Endothelial cell (in vitro differentiated cells): ENCODE data around the gene CARNS1. TPM values are rescaled to one million over a fixed set of nuclear protein-coding genes. Genes with fewer than 3 reads are reported as not detected.

Experiments used
- DNase-seq: peaks from one replicate; pipeline ENCODE4 v3.0.0; 2021; ENCODE audit warnings: low spot score
- H3K27ac Mint-ChIP-seq: one replicate; pipeline ENCODE4 v1.8.0; 2021; ENCODE audit warnings: mixed read lengths, inconsistent platforms; ENCODE audit not compliant: unreplicated experiment
- H3K27me3 Mint-ChIP-seq: one replicate; pipeline ENCODE4 v1.8.0; 2021; ENCODE audit warnings: mild to moderate bottlenecking, moderate library complexity, mixed read lengths, inconsistent platforms; ENCODE audit not compliant: unreplicated experiment
- H3K36me3 Mint-ChIP-seq: one replicate; pipeline ENCODE4 v1.8.0; 2021; ENCODE audit warnings: mild to moderate bottlenecking, low read depth, mixed read lengths, inconsistent platforms; ENCODE audit not compliant: unreplicated experiment
- H3K4me1 Mint-ChIP-seq: one replicate; pipeline ENCODE4 v1.8.0; 2021; ENCODE audit warnings: mild to moderate bottlenecking, mixed read lengths, inconsistent platforms; ENCODE audit not compliant: unreplicated experiment
- H3K4me3 Mint-ChIP-seq: one replicate; pipeline ENCODE4 v1.8.0; 2021; ENCODE audit warnings: mild to moderate bottlenecking, mixed read lengths, inconsistent platforms; ENCODE audit not compliant: unreplicated experiment
- H3K9me3 Mint-ChIP-seq: one replicate; pipeline ENCODE4 v1.8.0; 2021; ENCODE audit warnings: mixed read lengths, inconsistent platforms; ENCODE audit not compliant: unreplicated experiment
- CTCF ChIP-seq: fragments of 200-600 bp; sonication (generic); IDR thresholded peaks from one replicate; pipeline ENCODE4 v1.5.0; 2021; ENCODE audit warnings: antibody characterized with exemption; ENCODE audit not compliant: unreplicated experiment
- total RNA-seq: library from RNA; stranded (reverse); fragmentation: NEBNext Ultra II Directional; extraction: Animal tissue kit (Norgen Biotek cat#: 25700); gene quantifications from one replicate; pipeline ENCODE4 v1.2.1, GENCODE V29; 2021; ENCODE audit not compliant: unreplicated experiment

The CARNS1 gene
- total RNA-seq, 1 donor from 2014 or later: not detected

GRCh38 chr11:67367761-67368227 is 47.7 kb upstream of the CARNS1 start:
- Mint-ChIP-seq H3K9me3 (no peaks in the 10 kb centered on the region), H3K4me1 (peaks cover 36% of the 10 kb centered on the region), H3K36me3 (peaks cover 33% of the 10 kb centered on the region), H3K27me3 (peaks cover 11% of the 10 kb centered on the region), H3K27ac (no peak overlapping the region), H3K4me3 (peak overlapping the region; percentile 21)
- no peak for DNase-seq
- no peak for TF ChIP-seq CTCF

- peaks cover 39% of the 10 kb centered on the region for H3K4me1 Mint-ChIP-seq
- H3K9me3 Mint-ChIP-seq: no peaks in the 10 kb centered on the region
- H3K27me3 Mint-ChIP-seq: peaks cover 11% of the 10 kb centered on the region
- H3K27ac Mint-ChIP-seq: peak overlapping the region; percentile 58
- peak overlapping the region; percentile 21 for H3K4me3 Mint-ChIP-seq
- TF ChIP-seq CTCF: no peak
- peaks cover 33% of the 10 kb centered on the region for H3K36me3 Mint-ChIP-seq
- no peak for DNase-seq
Measured at GRCh38 chr11:67368621-67369020, 46.9 kb upstream of the CARNS1 start.

GRCh38 chr11:67369275-67369674 is 46.2 kb upstream of the CARNS1 start:
- DNase-seq: no peak
- H3K36me3 Mint-ChIP-seq: peaks cover 31% of the 10 kb centered on the region
- no peak overlapping the region for H3K4me3 Mint-ChIP-seq
- peaks cover 43% of the 10 kb centered on the region for H3K4me1 Mint-ChIP-seq
- H3K27me3 Mint-ChIP-seq: peaks cover 13% of the 10 kb centered on the region
- TF ChIP-seq CTCF: no peak
- no peak overlapping the region for H3K27ac Mint-ChIP-seq
- no peaks in the 10 kb centered on the region for H3K9me3 Mint-ChIP-seq

- Mint-ChIP-seq H3K27me3 (peaks cover 19% of the 10 kb centered on the region), H3K36me3 (peaks cover 25% of the 10 kb centered on the region), H3K9me3 (no peaks in the 10 kb centered on the region), H3K27ac (no peak overlapping the region), H3K4me3 (peak overlapping the region; percentile 69), H3K4me1 (peaks cover 47% of the 10 kb centered on the region)
- no peak for TF ChIP-seq CTCF
- no peak for DNase-seq
Measured at GRCh38 chr11:67369801-67370284, 45.6 kb upstream of the CARNS1 start.

- peaks cover 22% of the 10 kb centered on the region for H3K36me3 Mint-ChIP-seq
- no peak overlapping the region for H3K27ac Mint-ChIP-seq
- DNase-seq: no peak
- H3K4me3 Mint-ChIP-seq: peak overlapping the region; percentile 23
- no peaks in the 10 kb centered on the region for H3K9me3 Mint-ChIP-seq
- H3K27me3 Mint-ChIP-seq: peaks cover 19% of the 10 kb centered on the region
- TF ChIP-seq CTCF: no peak
- H3K4me1 Mint-ChIP-seq: peaks cover 49% of the 10 kb centered on the region
Measured at GRCh38 chr11:67370351-67371076, 45.0 kb upstream of the CARNS1 start.
